ENCODE results near the gene ZC3H4.

DNA sequence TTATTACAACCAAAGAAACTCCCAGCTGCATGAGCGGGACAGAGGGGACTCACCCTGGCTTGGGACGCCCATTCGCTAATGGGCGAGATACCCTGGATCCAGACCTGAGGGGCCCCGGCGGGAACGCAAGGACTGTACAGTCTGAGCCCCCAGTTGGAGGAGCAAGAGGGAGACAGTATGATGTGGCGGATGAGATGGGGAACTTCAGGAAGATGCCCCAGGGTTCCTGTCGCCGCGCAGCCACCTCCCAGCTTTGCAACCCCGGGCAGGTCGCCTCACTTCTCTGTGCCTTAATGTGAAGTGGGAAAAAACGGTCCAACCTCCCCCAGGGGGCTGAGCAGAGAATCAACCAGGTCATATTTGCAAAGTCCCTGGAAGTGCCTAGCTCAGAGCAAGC, 91.4 kb downstream of the ZC3H4 start:
- TF ChIP-seq, protein P1, sequence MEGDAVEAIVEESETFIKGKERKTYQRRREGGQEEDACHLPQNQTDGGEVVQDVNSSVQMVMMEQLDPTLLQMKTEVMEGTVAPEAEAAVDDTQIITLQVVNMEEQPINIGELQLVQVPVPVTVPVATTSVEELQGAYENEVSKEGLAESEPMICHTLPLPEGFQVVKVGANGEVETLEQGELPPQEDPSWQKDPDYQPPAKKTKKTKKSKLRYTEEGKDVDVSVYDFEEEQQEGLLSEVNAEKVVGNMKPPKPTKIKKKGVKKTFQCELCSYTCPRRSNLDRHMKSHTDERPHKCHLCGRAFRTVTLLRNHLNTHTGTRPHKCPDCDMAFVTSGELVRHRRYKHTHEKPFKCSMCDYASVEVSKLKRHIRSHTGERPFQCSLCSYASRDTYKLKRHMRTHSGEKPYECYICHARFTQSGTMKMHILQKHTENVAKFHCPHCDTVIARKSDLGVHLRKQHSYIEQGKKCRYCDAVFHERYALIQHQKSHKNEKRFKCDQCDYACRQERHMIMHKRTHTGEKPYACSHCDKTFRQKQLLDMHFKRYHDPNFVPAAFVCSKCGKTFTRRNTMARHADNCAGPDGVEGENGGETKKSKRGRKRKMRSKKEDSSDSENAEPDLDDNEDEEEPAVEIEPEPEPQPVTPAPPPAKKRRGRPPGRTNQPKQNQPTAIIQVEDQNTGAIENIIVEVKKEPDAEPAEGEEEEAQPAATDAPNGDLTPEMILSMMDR (IDR thresholded peaks at IDR 0.05), result no peak
- TF ChIP-seq, protein P2, sequence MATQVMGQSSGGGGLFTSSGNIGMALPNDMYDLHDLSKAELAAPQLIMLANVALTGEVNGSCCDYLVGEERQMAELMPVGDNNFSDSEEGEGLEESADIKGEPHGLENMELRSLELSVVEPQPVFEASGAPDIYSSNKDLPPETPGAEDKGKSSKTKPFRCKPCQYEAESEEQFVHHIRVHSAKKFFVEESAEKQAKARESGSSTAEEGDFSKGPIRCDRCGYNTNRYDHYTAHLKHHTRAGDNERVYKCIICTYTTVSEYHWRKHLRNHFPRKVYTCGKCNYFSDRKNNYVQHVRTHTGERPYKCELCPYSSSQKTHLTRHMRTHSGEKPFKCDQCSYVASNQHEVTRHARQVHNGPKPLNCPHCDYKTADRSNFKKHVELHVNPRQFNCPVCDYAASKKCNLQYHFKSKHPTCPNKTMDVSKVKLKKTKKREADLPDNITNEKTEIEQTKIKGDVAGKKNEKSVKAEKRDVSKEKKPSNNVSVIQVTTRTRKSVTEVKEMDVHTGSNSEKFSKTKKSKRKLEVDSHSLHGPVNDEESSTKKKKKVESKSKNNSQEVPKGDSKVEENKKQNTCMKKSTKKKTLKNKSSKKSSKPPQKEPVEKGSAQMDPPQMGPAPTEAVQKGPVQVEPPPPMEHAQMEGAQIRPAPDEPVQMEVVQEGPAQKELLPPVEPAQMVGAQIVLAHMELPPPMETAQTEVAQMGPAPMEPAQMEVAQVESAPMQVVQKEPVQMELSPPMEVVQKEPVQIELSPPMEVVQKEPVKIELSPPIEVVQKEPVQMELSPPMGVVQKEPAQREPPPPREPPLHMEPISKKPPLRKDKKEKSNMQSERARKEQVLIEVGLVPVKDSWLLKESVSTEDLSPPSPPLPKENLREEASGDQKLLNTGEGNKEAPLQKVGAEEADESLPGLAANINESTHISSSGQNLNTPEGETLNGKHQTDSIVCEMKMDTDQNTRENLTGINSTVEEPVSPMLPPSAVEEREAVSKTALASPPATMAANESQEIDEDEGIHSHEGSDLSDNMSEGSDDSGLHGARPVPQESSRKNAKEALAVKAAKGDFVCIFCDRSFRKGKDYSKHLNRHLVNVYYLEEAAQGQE (IDR thresholded peaks at IDR 0.05; ENCODE audit: insufficient read depth in 1 of 2, low read depth in 2 of 2, low read length in 1 of 2), result no peak
